DMS53 treated with DMSO at 0.1 percent for 48 hours (cell line): ENCODE results near the gene POLRMT.
A peak's percentile ranks its signal among the peaks of the same experiment; 100 is the strongest.
"Not testable (repeated sequence)": the region's sequence is repeated elsewhere in the genome, so short reads cannot be mapped to it uniquely, and the experiment has no call there.

ENCODE experiments used
- DNase-seq: peaks from one replicate; lab custom pipeline; 2025; ENCODE audit not compliant: unreplicated experiment; lab: John Stamatoyannopoulos, UW

The POLRMT gene

GRCh38 chr19:595326-596262 is 37.7 kb downstream of the POLRMT start:
- DNase-seq: no peak

- no peak for DNase-seq
Observed at GRCh38 chr19:594265-594870, 39.0 kb downstream of the POLRMT start.

- no peak for DNase-seq
Observed at GRCh38 chr19:593505-593904, 39.8 kb downstream of the POLRMT start.

- DNase-seq: no peak
Observed at GRCh38 chr19:593055-593454, 40.3 kb downstream of the POLRMT start.

GRCh38 chr19:592101-592500 is 41.2 kb downstream of the POLRMT start:
- no peak for DNase-seq

- no peak for DNase-seq
Observed at GRCh38 chr19:591099-591958, 42.0 kb downstream of the POLRMT start.

GRCh38 chr19:590750-591098 is 42.6 kb downstream of the POLRMT start:
- no peak for DNase-seq

GRCh38 chr19:590396-590745 is 43.0 kb downstream of the POLRMT start:
- DNase-seq: no peak

GRCh38 chr19:589693-590395 is 43.5 kb downstream of the POLRMT start, which contains the start of gene HCN2:
Gene HCN2, plus strand, starts transcription at chr19:589881. Its CDS starts 65 bp downstream, at chr19:589946.
- DNase-seq: no peak

- DNase-seq: peak; percentile 43
Observed at GRCh38 chr19:588741-589692, 44.3 kb downstream of the POLRMT start.

GRCh38 chr19:588093-588740 is 45.1 kb downstream of the POLRMT start:
- DNase-seq: peak; percentile 80

GRCh38 chr19:585551-586110 is 47.7 kb downstream of the POLRMT start:
- DNase-seq: no peak

GRCh38 chr19:585146-585545 is 48.2 kb downstream of the POLRMT start:
- DNase-seq: not testable (repeated sequence)

- DNase-seq: no peak
Observed at GRCh38 chr19:584240-585001, 48.9 kb downstream of the POLRMT start.

- DNase-seq: no peak
Observed at GRCh38 chr19:583968-584239, 49.4 kb downstream of the POLRMT start.

GRCh38 chr19:583198-583967 is 50.0 kb downstream of the POLRMT start:
- no peak for DNase-seq

GRCh38 chr19:582497-583197 is 50.7 kb downstream of the POLRMT start:
- no peak for DNase-seq
